AG09309 (cell line): ENCODE results near the gene ADAM15.
A peak's percentile ranks its signal among the peaks of the same experiment; 100 is the strongest.

Experiments
- DNase-seq: peaks from one replicate; pipeline ENCODE4 v3.0.0-alpha.2; 2010; ENCODE audit warnings: low read depth
- H3K4me3 ChIP-seq: 2 replicates; pipeline ENCODE4 v1.5.1; 2011; ENCODE audit warnings: mild to moderate bottlenecking, low read depth, low read length, moderate library complexity; ENCODE audit not compliant: control insufficient read depth
- TF ChIP-seq, protein P1 (sequence below): IDR thresholded peaks from 2 replicates; pipeline ENCODE4 v1.5.1; 2011; ENCODE audit warnings: mild to moderate bottlenecking, low read depth, low read length, inconsistent platforms; ENCODE audit not compliant: insufficient read depth, control insufficient read depth; ENCODE audit errors: missing control alignments

The ADAM15 gene, protein sequence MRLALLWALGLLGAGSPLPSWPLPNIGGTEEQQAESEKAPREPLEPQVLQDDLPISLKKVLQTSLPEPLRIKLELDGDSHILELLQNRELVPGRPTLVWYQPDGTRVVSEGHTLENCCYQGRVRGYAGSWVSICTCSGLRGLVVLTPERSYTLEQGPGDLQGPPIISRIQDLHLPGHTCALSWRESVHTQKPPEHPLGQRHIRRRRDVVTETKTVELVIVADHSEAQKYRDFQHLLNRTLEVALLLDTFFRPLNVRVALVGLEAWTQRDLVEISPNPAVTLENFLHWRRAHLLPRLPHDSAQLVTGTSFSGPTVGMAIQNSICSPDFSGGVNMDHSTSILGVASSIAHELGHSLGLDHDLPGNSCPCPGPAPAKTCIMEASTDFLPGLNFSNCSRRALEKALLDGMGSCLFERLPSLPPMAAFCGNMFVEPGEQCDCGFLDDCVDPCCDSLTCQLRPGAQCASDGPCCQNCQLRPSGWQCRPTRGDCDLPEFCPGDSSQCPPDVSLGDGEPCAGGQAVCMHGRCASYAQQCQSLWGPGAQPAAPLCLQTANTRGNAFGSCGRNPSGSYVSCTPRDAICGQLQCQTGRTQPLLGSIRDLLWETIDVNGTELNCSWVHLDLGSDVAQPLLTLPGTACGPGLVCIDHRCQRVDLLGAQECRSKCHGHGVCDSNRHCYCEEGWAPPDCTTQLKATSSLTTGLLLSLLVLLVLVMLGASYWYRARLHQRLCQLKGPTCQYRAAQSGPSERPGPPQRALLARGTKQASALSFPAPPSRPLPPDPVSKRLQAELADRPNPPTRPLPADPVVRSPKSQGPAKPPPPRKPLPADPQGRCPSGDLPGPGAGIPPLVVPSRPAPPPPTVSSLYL

DNA sequence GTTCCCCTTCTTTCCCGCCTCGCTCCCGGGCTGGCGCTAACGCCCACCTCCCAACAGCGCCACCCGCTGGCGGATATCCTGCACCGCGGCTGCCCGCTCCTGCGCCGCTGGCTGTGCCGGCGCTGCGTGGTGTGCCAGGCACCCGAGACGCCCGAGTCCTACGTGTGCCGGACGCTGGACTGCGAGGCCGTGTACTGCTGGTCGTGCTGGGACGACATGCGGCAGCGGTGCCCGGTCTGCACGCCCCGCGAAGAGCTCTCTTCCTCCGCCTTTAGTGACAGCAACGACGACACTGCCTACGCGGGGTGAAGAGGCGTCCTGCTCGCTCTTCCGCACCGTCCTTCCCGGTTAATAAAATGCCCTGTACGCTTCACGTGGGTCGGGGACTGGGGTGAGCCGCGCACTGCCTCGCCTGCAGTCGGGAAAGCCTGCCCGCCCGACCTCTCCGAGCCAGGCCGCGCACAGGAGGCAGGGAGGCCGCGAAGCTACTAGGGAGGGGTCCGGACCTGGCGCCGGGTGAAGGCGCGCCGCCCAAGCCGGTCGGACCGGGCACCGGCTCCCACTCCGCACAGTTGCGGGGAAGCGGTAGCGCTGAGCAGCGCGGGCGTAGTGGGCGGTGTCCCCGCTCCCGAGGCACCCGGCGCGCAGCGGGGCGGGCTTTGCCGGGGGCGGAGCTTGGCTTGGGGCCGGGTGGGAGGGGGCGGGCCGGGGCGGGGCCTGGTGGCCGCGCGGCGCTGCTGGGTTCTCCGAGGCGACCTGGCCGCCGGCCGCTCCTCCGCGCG is at the start of gene ADAM15:
TSS of gene ADAM15 (plus strand) at position 757 of the 782 bp plus-strand sequence. CDS start 71 bp downstream, outside the sequence.
- TF ChIP-seq, protein P1, sequence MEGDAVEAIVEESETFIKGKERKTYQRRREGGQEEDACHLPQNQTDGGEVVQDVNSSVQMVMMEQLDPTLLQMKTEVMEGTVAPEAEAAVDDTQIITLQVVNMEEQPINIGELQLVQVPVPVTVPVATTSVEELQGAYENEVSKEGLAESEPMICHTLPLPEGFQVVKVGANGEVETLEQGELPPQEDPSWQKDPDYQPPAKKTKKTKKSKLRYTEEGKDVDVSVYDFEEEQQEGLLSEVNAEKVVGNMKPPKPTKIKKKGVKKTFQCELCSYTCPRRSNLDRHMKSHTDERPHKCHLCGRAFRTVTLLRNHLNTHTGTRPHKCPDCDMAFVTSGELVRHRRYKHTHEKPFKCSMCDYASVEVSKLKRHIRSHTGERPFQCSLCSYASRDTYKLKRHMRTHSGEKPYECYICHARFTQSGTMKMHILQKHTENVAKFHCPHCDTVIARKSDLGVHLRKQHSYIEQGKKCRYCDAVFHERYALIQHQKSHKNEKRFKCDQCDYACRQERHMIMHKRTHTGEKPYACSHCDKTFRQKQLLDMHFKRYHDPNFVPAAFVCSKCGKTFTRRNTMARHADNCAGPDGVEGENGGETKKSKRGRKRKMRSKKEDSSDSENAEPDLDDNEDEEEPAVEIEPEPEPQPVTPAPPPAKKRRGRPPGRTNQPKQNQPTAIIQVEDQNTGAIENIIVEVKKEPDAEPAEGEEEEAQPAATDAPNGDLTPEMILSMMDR, result peak; percentile 83
- DNase-seq, result no peak
- peak within 1 kb of the TSS; percentile 76 for H3K4me3 ChIP-seq

DNA sequence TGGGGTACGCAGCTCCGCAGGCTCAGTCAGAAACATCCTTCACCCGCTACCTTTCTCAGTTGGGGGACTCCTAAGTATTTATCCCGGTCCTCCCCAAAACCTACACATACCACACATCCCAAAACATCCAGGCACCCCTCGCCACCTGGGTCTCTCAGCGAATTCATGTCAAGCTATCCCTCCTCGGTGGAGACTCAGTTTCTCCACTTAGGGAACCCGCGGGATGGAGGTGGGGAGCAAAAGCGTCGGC is 49.8 kb upstream of the ADAM15 start:
- no peak for DNase-seq
- peak overlapping the region; percentile 88 for H3K4me3 ChIP-seq
- TF ChIP-seq, protein P1, result no peak

DNA sequence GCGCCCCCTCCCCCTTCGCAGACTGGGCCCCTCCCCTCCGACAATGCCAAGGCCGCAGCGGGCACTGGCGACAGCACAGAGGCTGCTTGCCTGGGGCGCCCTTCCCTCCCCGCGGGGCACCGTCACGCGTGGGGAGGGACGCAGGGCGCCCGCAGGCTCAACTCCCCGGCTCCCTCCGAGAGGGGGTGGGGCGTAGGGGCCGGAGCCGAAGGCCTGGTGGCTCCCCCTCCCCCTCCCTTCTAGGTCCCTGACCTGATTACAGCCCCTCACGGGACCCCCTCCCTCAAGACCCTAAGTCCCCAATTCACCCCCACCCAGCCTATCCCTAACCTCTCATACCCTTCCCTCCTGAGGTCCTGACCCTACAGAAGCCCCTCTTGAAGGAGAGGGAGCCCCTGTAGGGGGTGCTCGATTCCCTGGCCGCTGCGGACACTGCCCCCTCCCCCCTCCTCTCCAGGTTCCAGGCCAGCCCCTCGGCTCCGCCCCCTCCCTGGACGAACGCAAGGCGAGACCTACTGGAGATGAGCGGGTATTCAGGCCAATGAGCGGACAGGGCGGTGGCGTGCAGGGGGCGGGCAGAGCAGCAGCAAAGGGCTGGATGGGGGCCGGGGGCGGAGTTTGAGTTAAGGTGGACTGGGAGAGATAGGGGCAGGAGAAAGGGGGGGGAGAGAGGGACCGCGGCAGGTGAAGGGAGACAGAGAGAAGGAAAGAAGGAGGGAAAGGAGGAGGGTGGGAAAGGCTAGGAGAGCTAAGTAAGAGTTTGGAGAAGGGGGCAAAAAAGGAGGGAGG is 49.2 kb upstream of the ADAM15 start:
- TF ChIP-seq, protein P1, result peak; percentile 52
- H3K4me3 ChIP-seq, result peak overlapping the region; percentile 88
- DNase-seq, result peak; percentile 91

DNA sequence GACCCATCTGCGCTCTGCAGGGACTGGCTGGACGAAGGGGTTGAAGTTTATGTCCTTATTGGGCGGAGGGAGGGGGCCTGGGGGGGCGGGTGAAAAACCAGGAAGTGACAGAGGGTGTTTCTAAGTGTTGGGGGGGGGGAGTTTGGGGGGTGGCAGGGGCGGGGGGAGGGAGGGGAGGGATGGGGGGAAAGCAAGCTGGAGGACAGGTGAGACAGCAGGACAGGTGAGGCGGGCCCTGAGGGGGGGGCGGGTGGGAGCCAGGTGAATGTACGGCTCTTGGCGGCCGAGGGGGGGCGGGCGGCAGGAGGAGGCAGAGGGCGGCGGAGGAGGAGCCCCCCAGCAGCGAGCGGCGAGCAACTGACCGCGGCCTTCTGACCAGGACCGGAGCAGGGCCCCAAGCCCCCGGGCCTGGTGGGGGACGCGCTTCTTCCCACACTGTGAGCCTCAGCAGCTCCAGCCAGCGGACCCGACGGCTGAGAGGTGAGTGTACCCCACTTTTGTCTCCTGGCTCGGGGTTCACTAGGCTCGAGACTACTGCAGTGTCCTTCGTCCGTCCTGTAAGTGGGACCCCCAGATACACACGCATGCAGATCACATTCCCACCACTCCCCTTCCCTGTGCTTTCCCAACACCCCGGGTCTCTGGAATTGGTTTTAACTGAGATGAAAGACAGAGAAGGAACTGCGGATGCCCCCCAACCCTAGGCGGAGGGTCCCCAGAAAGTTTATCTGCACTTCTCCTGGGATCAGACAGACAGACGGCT is 48.5 kb upstream of the ADAM15 start, which contains the start of gene ZBTB7B:
TSS of gene ZBTB7B (plus strand) at position 339 of the 763 bp plus-strand sequence. CDS start 11,859 bp downstream, outside the sequence.
- TF ChIP-seq, protein P1, result no peak
- DNase-seq, result no peak
- peak within 1 kb of the TSS; percentile 88 for H3K4me3 ChIP-seq

DNA sequence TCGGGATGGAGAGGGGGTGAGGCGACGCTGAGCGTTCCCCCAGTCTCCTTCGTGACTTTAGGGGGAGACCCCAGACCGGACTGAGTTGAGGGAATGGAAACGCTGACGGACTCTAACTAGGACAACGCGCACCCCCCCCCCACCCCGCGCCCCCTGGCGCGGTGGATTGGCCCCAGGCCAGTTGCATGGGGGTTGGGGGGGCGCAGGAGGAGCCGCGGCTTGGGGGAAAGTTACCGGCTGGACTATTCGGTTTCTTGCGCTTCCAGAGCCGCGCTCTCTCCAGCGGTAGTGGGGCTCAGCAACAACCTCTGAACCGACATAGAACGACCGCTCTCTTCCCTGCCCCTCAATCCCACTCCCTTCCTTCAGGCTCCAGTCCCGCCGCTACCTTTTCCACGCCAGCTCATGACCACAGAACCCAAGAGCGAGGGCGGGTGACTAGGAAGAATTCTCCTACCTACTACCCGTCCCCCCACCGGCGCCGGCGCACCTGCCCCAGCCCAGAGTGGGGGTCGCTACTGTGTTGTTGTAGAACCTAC is 47.8 kb upstream of the ADAM15 start:
- TF ChIP-seq, protein P1, result no peak
- DNase-seq, result no peak
- H3K4me3 ChIP-seq, result peak overlapping the region; percentile 88
